Right atrium auricular region (tissue), 2 donors: ENCODE measurements around the gene CFAP52. TPM values are rescaled to one million over a fixed set of nuclear protein-coding genes. Genes with fewer than 3 reads are reported as not detected.

Source experiments
- DNase-seq: peaks from one replicate; pipeline ENCODE4 v3.0.0-alpha.2; 2019; ENCODE audit warnings: low spot score
- H3K27ac ChIP-seq, 2 donors: fragments of 200-600 bp; sonication (generic); 1 replicate in 1 of 2; 2 replicates in 1 of 2; pipeline ENCODE4 v1.5.1; 2016 to 2019
- H3K27me3 ChIP-seq, 2 donors: fragments of 200-600 bp; sonication (generic); one replicate each; pipeline versions ENCODE4 v1.5.1 to v1.6.0; 2017 to 2019
- H3K36me3 ChIP-seq: fragments of 200-600 bp; sonication (generic); one replicate; pipeline ENCODE4 v1.5.1; 2016
- H3K4me1 ChIP-seq, 2 donors: fragments of 200-600 bp; sonication (generic); one replicate each; pipeline versions ENCODE4 v1.5.1 to v1.6.0; 2017 to 2019
- H3K4me3 ChIP-seq, 2 donors: fragments of 200-600 bp; sonication (generic); 1 replicate in 1 of 2; 2 replicates in 1 of 2; pipeline ENCODE4 v1.5.1; 2017 to 2019; ENCODE audit warnings: mild to moderate bottlenecking in 1 of 2, moderate library complexity in 1 of 2
- H3K9me3 ChIP-seq, 2 donors: fragments of 200-600 bp; sonication (generic); one replicate each; pipeline ENCODE4 v1.5.1; 2019
- total RNA-seq, 2 donors: library from RNA; depleted of rRNA; stranded (reverse); fragments of >200 nt; gene quantifications; one replicate each; pipeline ENCODE4 v1.1.0, GENCODE V29; 2016
- TF ChIP-seq, protein P1 (sequence below), 2 donors: fragments of 200-600 bp; sonication (generic); IDR thresholded peaks; one replicate each; pipeline ENCODE4 v1.5.1; 2019; ENCODE audit warnings: antibody characterized with exemption in 2 of 2

CFAP52 gene
- total RNA-seq, 2 donors from 2014 or later, result 1.1 TPM; not detected in 1

- TF ChIP-seq, protein P1, sequence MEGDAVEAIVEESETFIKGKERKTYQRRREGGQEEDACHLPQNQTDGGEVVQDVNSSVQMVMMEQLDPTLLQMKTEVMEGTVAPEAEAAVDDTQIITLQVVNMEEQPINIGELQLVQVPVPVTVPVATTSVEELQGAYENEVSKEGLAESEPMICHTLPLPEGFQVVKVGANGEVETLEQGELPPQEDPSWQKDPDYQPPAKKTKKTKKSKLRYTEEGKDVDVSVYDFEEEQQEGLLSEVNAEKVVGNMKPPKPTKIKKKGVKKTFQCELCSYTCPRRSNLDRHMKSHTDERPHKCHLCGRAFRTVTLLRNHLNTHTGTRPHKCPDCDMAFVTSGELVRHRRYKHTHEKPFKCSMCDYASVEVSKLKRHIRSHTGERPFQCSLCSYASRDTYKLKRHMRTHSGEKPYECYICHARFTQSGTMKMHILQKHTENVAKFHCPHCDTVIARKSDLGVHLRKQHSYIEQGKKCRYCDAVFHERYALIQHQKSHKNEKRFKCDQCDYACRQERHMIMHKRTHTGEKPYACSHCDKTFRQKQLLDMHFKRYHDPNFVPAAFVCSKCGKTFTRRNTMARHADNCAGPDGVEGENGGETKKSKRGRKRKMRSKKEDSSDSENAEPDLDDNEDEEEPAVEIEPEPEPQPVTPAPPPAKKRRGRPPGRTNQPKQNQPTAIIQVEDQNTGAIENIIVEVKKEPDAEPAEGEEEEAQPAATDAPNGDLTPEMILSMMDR (IDR thresholded peaks at IDR 0.05), result no peak
- H3K36me3 ChIP-seq, result no peaks in the 10 kb centered on the region
- H3K4me3 ChIP-seq, result no peak overlapping the region
- no peak for DNase-seq
- no peaks in the 10 kb centered on the region for H3K4me1 ChIP-seq
- H3K9me3 ChIP-seq, result no peaks in the 10 kb centered on the region
- H3K27me3 ChIP-seq, result no peaks in the 10 kb centered on the region
- H3K27ac ChIP-seq, result no peak overlapping the region
Observed at GRCh38 chr17:9533441-9533840, 43.0 kb upstream of the CFAP52 start.

GRCh38 chr17:9536061-9536460 lies 40.4 kb upstream of the CFAP52 start:
- DNase-seq, result no peak
- Histone ChIP-seq H3K4me3 (no peak overlapping the region), H3K4me1 (no peaks in the 10 kb centered on the region), H3K27me3 (no peaks in the 10 kb centered on the region), H3K36me3 (no peaks in the 10 kb centered on the region), H3K27ac (no peak overlapping the region), H3K9me3 (no peaks in the 10 kb centered on the region)
- TF ChIP-seq, protein P1 (IDR thresholded peaks at IDR 0.05), result no peak

DNA sequence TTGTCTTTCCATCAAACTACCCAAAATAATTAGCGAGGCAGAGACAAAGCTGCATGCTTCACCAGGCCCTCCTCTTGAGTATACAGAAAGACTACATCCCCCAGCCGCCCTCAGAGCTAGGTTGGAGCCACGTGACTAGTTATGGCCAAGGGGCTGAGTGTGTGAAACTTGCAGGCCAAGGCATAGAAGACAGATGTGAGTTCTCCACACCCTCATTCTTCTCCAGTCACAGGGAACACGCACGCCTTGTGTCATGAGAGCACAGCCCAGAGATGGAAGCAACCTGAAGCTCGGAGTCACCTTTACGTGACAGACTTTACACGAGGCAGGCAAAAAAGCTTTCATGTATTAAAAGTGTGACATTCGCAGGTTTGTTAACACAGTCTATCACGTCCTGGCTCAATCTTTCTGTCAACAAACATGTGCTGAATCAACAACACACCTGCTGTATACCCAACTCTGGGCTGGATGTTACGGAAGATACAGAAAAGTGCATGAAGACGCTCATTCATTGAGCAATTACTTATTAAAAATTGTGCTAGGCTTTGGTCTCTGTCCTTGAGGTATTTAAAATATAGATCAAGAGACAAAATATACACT lies 39.2 kb upstream of the CFAP52 start:
- TF ChIP-seq, protein P1 (IDR thresholded peaks at IDR 0.05), result no peak
- H3K27me3 ChIP-seq, result no peaks in the 10 kb centered on the region
- DNase-seq, result no peak
- H3K4me1 ChIP-seq, result no peaks in the 10 kb centered on the region
- H3K9me3 ChIP-seq, result no peaks in the 10 kb centered on the region
- no peak overlapping the region for H3K4me3 ChIP-seq
- no peaks in the 10 kb centered on the region for H3K36me3 ChIP-seq
- no peak overlapping the region for H3K27ac ChIP-seq

GRCh38 chr17:9538626-9539025 lies 37.8 kb upstream of the CFAP52 start:
- TF ChIP-seq, protein P1 (IDR thresholded peaks at IDR 0.05), result no peak
- H3K27me3 ChIP-seq, result no peaks in the 10 kb centered on the region
- H3K9me3 ChIP-seq, result no peaks in the 10 kb centered on the region
- H3K36me3 ChIP-seq, result no peaks in the 10 kb centered on the region
- H3K4me3 ChIP-seq, result no peak overlapping the region
- no peak overlapping the region for H3K27ac ChIP-seq
- no peaks in the 10 kb centered on the region for H3K4me1 ChIP-seq
- DNase-seq, result no peak

GRCh38 chr17:9541718-9542117 lies 34.7 kb upstream of the CFAP52 start:
- H3K27me3 ChIP-seq, result no peaks in the 10 kb centered on the region

More at GRCh38 chr17:9541718-9542117, 34.7 kb upstream of the CFAP52 start:
- H3K4me3 ChIP-seq, result no peak overlapping the region
- TF ChIP-seq, protein P1 (IDR thresholded peaks at IDR 0.05), result no peak
- no peaks in the 10 kb centered on the region for H3K36me3 ChIP-seq
- no peaks in the 10 kb centered on the region for H3K4me1 ChIP-seq
- no peak overlapping the region for H3K27ac ChIP-seq
- H3K9me3 ChIP-seq, result no peaks in the 10 kb centered on the region
- DNase-seq, result no peak
